ENCODE data around the gene SLC17A3.

The SLC17A3 gene

GRCh38 chr6:25830458-25830857 lies 43.6 kb downstream of the SLC17A3 start:
- no peak for TF ChIP-seq CTCF (conservative IDR thresholded peaks at IDR 0.05)
- H3K27ac ChIP-seq, result no peak overlapping the region

- no peak for TF ChIP-seq CTCF (conservative IDR thresholded peaks at IDR 0.05)
- no peak overlapping the region for H3K27ac ChIP-seq
Observed at GRCh38 chr6:25829375-25829774, 44.7 kb downstream of the SLC17A3 start.

GRCh38 chr6:25821341-25821740 lies 52.7 kb downstream of the SLC17A3 start:
- no peak for TF ChIP-seq CTCF (conservative IDR thresholded peaks at IDR 0.05)
- H3K27ac ChIP-seq, result no peak overlapping the region

GRCh38 chr6:25816252-25816651 lies 57.8 kb downstream of the SLC17A3 start:
- TF ChIP-seq CTCF (conservative IDR thresholded peaks at IDR 0.05), result no peak
- no peak overlapping the region for H3K27ac ChIP-seq

GRCh38 chr6:25815194-25815593 lies 58.8 kb downstream of the SLC17A3 start:
- no peak overlapping the region for H3K27ac ChIP-seq
- TF ChIP-seq CTCF (conservative IDR thresholded peaks at IDR 0.05), result no peak

- H3K27ac ChIP-seq, result no peak overlapping the region; the same call in 1 of the 2 replicates
- no peak for TF ChIP-seq CTCF (conservative IDR thresholded peaks at IDR 0.05)
Observed at GRCh38 chr6:25804804-25805203, 69.2 kb downstream of the SLC17A3 start.

GRCh38 chr6:25801436-25801835 lies 72.6 kb downstream of the SLC17A3 start:
- no peak for TF ChIP-seq CTCF (conservative IDR thresholded peaks at IDR 0.05)

More at GRCh38 chr6:25801436-25801835, 72.6 kb downstream of the SLC17A3 start:
- no peak overlapping the region for H3K27ac ChIP-seq
